HG03558 (cell line): ENCODE data around the gene CTIF.

Experiments
- ATAC-seq: cut with Tn5 transposase; IDR thresholded peaks from one replicate; pipeline ENCODE4 v1.9.1; 2021; ENCODE audit warnings: moderate number of reproducible peaks; ENCODE audit not compliant: unreplicated experiment; ENCODE audit errors: extremely low read depth

The CTIF gene

DNA sequence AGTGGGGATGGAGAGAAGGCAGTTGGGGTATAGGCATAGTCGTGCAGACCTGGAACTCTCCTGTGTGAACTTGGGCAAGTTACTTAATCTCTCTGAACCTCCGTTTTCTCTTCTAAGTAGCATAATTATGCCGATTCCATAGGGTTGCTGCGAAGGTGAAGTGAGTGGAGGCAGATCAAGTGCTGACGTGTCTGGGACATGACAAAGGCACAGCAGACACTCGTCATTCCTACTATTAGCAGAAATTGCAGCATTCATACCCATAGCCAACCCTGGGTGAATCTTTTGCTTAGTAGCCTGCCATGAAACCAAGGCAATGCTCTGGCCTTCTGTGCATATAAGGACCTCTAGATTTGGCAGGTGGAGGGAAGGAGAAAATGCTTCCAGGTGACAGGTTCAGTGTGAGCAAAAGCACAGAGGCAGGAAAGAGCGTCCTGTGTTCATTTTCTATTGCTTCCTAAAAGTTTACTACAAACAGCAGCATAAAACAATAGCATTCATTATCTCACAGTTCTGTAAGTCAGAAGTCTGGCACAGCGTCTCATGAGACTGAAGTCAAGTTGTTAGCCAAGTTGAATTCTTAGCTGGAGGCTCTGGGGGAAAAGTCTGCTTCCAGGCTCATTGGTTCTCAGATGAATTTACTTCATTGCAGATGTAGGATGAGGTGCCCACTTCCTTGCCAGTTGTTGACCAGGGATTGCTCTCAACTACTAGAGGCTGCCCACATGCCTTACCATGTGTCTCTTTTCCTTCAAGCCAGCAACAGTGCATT is 77.8 kb downstream of the CTIF start:
- no peak for ATAC-seq

DNA sequence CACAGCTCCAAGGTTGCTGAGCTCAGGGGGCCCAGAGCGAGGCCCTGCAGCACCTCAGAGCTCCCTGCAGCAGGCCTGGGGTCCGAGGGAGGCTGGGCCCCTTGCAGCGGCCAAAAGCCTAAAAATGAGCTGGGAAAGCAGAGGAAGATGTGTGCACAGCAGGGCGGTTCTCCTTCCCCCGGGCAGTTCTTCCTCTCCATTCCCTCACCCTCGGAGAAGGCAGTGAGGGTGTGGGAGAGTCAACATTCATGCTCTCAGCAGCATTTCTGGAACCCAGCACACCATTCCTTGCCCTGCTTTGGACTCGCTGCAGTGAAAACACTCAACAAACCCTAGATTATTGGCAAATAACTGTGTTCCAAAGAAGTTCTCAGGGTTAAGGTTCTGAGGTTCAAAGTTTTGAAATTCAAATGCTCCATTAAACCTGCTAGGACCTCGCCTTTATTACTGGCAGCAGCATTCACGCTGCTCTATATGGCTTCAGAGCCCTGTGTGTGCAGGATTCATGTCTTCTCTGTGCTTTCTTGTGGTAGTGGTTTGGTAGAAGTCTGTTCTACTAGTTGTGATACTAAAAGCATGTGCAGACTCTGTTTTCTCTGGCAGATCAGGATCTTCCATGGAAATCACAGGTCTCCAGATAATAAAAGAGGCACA is 79.1 kb downstream of the CTIF start:
- no peak for ATAC-seq

DNA sequence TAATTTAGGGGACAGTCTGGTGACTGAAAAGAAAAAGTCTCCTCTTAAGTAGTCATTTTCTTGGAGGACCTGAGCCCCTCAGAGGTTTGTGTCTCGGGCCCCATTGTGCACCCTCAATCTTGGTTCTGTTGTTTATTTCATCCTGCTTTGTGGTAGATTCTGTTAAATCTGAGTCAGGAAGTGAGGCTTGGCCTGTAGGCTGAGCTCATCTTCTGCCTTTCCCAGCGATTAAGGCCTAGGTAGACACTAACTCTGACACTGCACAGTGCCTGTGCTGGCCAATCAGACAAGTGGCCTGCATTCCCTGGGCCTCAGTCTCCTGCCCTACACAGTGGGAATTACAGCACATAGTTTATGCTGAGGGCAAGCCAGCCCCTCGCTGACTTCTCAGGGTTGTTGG is 80.2 kb downstream of the CTIF start:
- ATAC-seq: no peak

GRCh38 chr18:48619501-48619900 is 80.7 kb downstream of the CTIF start:
- no peak for ATAC-seq

DNA sequence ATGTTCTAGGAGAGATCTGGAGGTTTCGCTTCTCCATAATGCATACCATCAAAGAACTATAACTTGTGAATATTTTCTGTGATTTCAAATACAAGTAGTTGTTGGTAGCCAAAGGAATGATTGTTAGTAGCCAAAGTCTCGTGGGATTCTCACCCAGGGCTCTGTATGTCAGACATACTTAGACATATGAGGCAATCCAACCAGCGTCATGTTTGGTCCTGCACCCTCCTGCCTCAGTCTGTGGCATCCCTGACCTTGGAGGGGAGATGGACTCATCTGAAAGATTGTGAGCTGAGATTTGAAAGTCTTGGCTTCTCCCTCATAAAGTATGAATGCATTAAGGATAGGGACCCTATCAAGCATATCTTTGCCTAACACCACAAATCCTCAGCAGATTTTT is 81.2 kb downstream of the CTIF start:
- no peak for ATAC-seq

- no peak for ATAC-seq
Observed at GRCh38 chr18:48621240-48621639, 82.4 kb downstream of the CTIF start.

GRCh38 chr18:48621815-48622555 is 83.2 kb downstream of the CTIF start:
- ATAC-seq: no peak

GRCh38 chr18:48622911-48623431 is 84.1 kb downstream of the CTIF start:
- no peak for ATAC-seq

GRCh38 chr18:48623468-48624235 is 84.8 kb downstream of the CTIF start:
- ATAC-seq: no peak

DNA sequence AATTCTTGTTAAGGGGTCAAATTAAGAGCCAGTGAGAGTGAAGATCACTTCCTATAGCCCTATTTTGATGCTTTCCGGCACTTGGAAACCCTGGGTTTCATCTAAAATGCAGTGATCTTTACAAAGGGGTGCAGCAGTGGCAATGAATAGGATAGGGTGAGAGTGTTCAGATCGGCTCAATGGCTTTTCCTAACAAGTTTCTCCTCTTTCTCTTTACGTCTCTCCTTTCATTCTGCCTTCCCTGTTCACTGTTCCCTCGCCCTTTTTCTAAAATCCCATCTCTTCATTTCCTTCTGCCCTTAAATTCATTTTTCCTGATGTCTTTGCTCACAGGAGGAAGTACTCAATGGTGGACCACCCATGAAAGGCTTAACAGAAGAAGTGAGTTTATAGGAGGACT is 86.0 kb downstream of the CTIF start:
- no peak for ATAC-seq

GRCh38 chr18:48627216-48627615 is 88.4 kb downstream of the CTIF start:
- ATAC-seq: no peak

- ATAC-seq: no peak
Observed at GRCh38 chr18:48629730-48630324, 91.0 kb downstream of the CTIF start.

DNA sequence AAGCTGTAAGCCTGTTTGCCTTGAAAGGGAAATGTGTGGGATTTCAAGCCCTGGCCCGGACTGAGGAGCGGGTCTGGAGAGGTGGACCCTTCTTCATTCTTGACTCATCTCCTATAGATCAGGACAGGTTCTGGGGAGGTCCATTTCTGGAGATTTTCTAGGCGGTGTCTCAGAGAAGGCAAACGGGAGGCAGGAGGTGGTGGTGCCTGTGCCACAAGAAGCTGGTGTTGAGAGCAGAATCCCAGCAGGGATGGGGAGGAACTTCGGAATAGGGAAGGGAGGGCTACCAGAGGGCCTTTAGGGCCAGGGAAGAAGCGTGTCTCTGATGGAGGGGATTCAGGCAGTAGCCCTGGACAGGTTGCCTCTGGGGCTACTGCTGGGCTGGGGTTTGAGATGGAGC is 93.0 kb downstream of the CTIF start:
- ATAC-seq: no peak

DNA sequence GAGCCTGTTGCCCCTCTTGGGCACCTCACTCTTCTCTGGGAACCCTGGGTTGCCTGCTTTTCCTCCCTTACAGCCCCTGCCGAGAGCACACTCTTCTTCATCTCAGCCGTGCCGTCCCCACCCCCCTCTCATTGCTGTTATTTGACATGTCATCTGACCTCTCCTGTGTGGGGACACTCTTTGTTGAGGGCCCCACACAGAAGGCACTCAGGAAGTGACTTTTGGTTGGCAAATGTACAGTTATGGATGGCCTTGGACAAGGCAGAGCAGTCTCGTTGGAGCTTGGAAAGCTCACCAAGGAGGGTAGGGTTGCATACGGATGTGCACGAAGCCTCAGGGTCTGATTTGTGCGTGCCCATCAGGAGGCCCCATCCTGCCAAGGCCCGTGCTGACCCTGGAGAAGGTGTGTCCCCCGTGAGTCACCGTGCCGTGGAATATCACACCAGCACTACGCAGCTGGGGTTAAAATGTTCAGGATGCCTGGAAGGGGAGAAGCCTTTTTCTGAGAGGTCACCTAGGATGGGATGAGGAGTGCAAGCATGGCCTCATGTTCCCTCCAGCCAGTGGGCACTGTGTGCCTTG is 93.9 kb downstream of the CTIF start:
- no peak for ATAC-seq

DNA sequence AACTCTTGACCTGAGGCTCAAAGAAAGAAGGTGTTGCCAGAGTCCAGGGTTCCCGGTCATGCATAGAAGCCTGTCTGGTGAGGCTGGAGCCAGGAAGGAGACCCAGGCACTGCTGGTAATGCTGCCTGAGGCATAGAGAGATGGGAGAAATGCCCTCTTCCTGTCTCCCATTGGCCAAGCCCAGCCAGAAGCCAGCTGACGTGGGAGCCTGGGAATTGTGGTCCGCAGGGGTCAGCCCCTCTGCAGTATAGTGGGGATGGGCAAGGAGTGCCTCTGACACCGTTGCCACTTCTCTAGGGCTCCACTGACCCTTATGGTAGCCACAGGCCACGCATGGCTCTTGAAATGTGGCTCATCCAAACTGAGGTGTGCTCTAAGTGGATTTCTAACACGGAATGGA is 95.7 kb downstream of the CTIF start:
- ATAC-seq: no peak

GRCh38 chr18:48634975-48635374 is 96.1 kb downstream of the CTIF start:
- ATAC-seq: no peak

- no peak for ATAC-seq
Observed at GRCh38 chr18:48635806-48636205, 97.0 kb downstream of the CTIF start.

DNA sequence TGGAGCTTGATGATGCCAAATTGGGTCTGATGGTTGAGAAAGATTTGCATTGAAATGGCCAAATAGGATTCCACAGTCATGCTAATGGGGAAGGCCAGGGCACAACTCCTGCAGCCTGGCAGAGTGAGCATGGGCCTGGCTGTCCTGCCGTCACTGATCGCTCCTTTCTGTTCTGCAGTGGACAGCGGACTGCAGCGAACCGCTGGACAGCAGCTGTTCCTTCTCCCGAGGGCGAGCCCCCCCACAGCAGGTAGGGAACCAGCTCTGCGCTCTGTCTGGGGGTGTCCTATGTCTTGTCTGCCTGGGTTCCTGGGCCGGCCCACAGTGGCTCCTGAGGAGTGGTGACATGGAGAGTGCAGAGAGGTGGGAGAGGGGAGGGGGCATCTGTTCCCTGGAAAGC is 97.6 kb downstream of the CTIF start:
- no peak for ATAC-seq

DNA sequence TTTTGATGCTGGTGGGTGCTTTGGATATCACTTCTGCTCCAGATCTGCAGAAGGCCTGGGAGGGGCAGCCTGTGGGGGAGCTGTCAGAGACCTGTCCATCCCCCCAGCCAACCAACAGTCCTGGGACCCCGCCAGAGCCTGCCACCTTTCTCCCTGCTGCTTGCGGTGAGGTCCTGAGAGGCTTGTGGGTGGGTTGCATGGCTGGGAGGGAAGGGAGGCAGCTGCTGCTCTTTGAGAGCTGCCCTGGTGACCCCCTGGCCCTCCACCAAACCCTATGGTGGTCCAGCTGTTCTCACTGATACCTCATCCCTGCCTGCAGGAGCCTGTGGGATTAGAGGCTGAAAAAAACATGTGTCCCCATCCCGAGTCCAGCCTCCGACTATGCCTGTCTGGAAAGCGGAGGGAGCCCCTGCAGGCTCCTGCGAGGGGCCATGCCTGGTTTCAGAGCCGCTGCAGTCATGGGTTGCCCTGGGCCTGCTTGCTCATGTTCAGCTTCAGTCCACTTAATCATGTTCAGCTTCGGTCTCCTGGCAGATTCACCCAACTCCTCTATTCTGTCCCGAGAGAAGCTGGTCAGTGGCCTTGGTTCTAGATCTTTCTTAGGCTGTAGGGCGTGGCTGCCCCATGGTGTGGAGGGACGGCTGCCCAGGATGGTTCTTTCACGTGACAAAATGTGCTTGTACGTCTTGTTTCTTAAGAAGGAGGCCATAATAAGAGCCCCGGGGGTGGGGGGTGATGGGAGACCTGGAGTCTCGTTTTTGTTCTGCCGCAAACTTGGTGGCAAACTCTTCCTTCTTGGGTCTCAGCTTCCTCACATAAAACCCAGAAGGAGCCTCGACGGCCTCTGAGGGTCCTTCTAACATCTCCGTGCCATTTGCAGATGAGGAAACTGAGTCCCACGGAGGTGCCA is 98.5 kb downstream of the CTIF start:
- ATAC-seq: no peak
